Lower lobe of right lung (tissue), 2 donors: ENCODE results near the gene ZNF70. TPM values are rescaled to one million over a fixed set of nuclear protein-coding genes. Genes with fewer than 3 reads are reported as not detected.

Source experiments
- ATAC-seq, 2 donors: fragments of 200-7000 bp; cut with Tn5 transposase; one replicate each; pipeline ENCODE4 v1.9.1; 2020 to 2022; ENCODE audit warnings: mild to moderate bottlenecking in 2 of 2, moderate library complexity in 2 of 2
- DNase-seq: peaks from one replicate; pipeline ENCODE4 v3.0.0-alpha.2; 2020
- H3K27ac ChIP-seq: fragments of 200-600 bp; one replicate; pipeline ENCODE4 v1.8.0; 2022
- H3K27me3 ChIP-seq: fragments of 200-600 bp; one replicate; pipeline ENCODE4 v1.8.0; 2022; ENCODE audit warnings: low read depth
- H3K36me3 ChIP-seq: fragments of 200-600 bp; one replicate; pipeline ENCODE4 v1.8.0; 2022; ENCODE audit warnings: mild to moderate bottlenecking
- H3K4me1 ChIP-seq: fragments of 200-600 bp; one replicate; pipeline ENCODE4 v1.8.0; 2022
- H3K4me3 ChIP-seq: fragments of 200-600 bp; one replicate; pipeline ENCODE4 v1.8.0; 2022; ENCODE audit warnings: mild to moderate bottlenecking
- H3K9me3 ChIP-seq: fragments of 200-600 bp; one replicate; pipeline ENCODE4 v1.8.0; 2022
- intact Hi-C: fragments of 100-400 bp; cut with DNase I; formaldehyde crosslinking; loops from one replicate; pipeline ENCODE4 v1.11.0; 2022
- total RNA-seq: library from RNA; stranded (reverse); fragmentation: NEBNext Ultra II Directional; extraction: Animal tissue kit (Norgen Biotek cat#: 25700); gene quantifications from one replicate; pipeline ENCODE4 v1.2.1, GENCODE V29; 2021
- TF ChIP-seq, protein P1 (sequence below): fragments of 200-600 bp; IDR thresholded peaks from one replicate; pipeline ENCODE4 v1.8.0; 2022; ENCODE audit warnings: antibody characterized with exemption, mild to moderate bottlenecking
- donor health status: DM: no; HTN: yes; CAD: no; lungs with severe emphysema.

ZNF70 gene
- total RNA-seq, 1 donor from 2014 or later, result 5.7 TPM

DNA sequence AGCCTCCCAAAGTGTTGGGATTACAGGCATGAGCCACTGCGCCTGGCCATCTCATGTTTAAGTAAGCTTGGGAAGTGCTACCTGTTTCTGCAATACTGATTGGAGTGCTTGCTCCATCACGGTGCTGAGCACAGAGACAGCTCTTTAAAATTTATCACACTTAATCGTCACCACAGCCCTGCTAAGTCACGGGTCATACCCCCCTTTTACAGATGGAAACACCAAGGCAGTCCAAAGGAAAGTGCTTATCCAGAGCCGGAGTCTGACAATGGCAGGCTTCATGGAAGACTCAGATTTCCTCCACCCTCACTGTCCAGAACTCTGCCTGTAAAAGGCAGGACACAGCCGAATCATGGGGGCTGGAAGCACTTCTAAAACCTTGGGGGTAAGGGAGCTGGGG lies 9.1 kb upstream of the ZNF70 start:
- DNase-seq (no peak), ATAC-seq (no peak)
- intact Hi-C loops, result no loop called here

GRCh38 chr22:23759566-23759965 lies 8.7 kb upstream of the ZNF70 start:
- no peak for ATAC-seq
- no peaks in the 10 kb centered on the region for H3K9me3 ChIP-seq
- no peak overlapping the region for H3K27ac ChIP-seq
- peaks cover 20% of the 10 kb centered on the region for H3K4me1 ChIP-seq
- H3K27me3 ChIP-seq, result no peaks in the 10 kb centered on the region
- intact Hi-C loops, result no loop called here
- DNase-seq, result no peak
- no peak overlapping the region for H3K4me3 ChIP-seq
- H3K36me3 ChIP-seq, result no peaks in the 10 kb centered on the region
- TF ChIP-seq, protein P1, sequence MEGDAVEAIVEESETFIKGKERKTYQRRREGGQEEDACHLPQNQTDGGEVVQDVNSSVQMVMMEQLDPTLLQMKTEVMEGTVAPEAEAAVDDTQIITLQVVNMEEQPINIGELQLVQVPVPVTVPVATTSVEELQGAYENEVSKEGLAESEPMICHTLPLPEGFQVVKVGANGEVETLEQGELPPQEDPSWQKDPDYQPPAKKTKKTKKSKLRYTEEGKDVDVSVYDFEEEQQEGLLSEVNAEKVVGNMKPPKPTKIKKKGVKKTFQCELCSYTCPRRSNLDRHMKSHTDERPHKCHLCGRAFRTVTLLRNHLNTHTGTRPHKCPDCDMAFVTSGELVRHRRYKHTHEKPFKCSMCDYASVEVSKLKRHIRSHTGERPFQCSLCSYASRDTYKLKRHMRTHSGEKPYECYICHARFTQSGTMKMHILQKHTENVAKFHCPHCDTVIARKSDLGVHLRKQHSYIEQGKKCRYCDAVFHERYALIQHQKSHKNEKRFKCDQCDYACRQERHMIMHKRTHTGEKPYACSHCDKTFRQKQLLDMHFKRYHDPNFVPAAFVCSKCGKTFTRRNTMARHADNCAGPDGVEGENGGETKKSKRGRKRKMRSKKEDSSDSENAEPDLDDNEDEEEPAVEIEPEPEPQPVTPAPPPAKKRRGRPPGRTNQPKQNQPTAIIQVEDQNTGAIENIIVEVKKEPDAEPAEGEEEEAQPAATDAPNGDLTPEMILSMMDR, result no peak

More for the DNA sequence above, 9.1 kb upstream of the ZNF70 start:
- TF ChIP-seq, protein P1, result no peak
- Histone ChIP-seq H3K4me1 (peaks cover 21% of the 10 kb centered on the region), H3K27me3 (no peaks in the 10 kb centered on the region), H3K36me3 (no peaks in the 10 kb centered on the region), H3K9me3 (no peaks in the 10 kb centered on the region), H3K4me3 (no peak overlapping the region), H3K27ac (no peak overlapping the region)

- DNase-seq (no peak), ATAC-seq (no peak)
- H3K9me3 ChIP-seq, result no peaks in the 10 kb centered on the region
- H3K27me3 ChIP-seq, result no peaks in the 10 kb centered on the region
- H3K4me3 ChIP-seq, result no peak overlapping the region
- intact Hi-C loops, result no loop called here
- TF ChIP-seq, protein P1, result no peak
- H3K4me1 ChIP-seq, result no peaks in the 10 kb centered on the region
- H3K36me3 ChIP-seq, result no peaks in the 10 kb centered on the region
- H3K27ac ChIP-seq, result no peak overlapping the region
Observed at GRCh38 chr22:23756891-23757290, 6.0 kb upstream of the ZNF70 start.

GRCh38 chr22:23755711-23756110 lies 4.8 kb upstream of the ZNF70 start:
- no peaks in the 10 kb centered on the region for H3K9me3 ChIP-seq
- TF ChIP-seq, protein P1, result no peak
- no peak for ATAC-seq
- no peak for DNase-seq
- H3K27me3 ChIP-seq, result no peaks in the 10 kb centered on the region
- peaks cover 6% of the 10 kb centered on the region for H3K4me1 ChIP-seq
- no peak overlapping the region for H3K4me3 ChIP-seq
- intact Hi-C loops, result no loop called here
- no peaks in the 10 kb centered on the region for H3K36me3 ChIP-seq
- H3K27ac ChIP-seq, result no peak overlapping the region

- H3K4me3 ChIP-seq, result no peak overlapping the region
- no peak for DNase-seq
- no peaks in the 10 kb centered on the region for H3K9me3 ChIP-seq
- no peak overlapping the region for H3K27ac ChIP-seq
- no peak for ATAC-seq
- intact Hi-C loops, result no loop called here
- H3K36me3 ChIP-seq, result no peaks in the 10 kb centered on the region
- TF ChIP-seq, protein P1, result no peak
- peaks cover 8% of the 10 kb centered on the region for H3K4me1 ChIP-seq
- no peaks in the 10 kb centered on the region for H3K27me3 ChIP-seq
Observed at GRCh38 chr22:23754980-23755636, 4.2 kb upstream of the ZNF70 start.
